Thyroid gland (tissue), 4 donors: Measurements from ENCODE around the gene RDM1. TPM values are rescaled to one million over a fixed set of nuclear protein-coding genes. Genes with fewer than 3 reads are reported as not detected.

Source experiments
- DNase-seq, 2 donors: peaks; one replicate each; pipeline ENCODE4 v3.0.0-alpha.2; 2019
- H3K27ac ChIP-seq, 3 donors: fragments of 200-600 bp; sonication (generic); 1 replicate in 2 of 3; 2 replicates in 1 of 3; pipeline ENCODE4 v1.5.1; 2016 to 2019; ENCODE audit warnings: mild to moderate bottlenecking in 1 of 3, moderate library complexity in 1 of 3
- H3K27me3 ChIP-seq: fragments of 200-600 bp; sonication (generic); one replicate; pipeline ENCODE4 v1.5.1; 2019
- H3K36me3 ChIP-seq, 2 donors: fragments of 200-600 bp; sonication (generic); one replicate each; pipeline ENCODE4 v1.5.1; 2016 to 2019
- H3K4me1 ChIP-seq, 2 donors: fragments of 200-600 bp; sonication (generic); one replicate each; pipeline ENCODE4 v1.5.1; 2017 to 2019
- H3K4me3 ChIP-seq, 3 donors: fragments of 200-600 bp; sonication (generic); replicated peaks in 1 of 3; 1 replicate in 2 of 3; 2 replicates in 1 of 3; pipeline ENCODE4 v1.5.1; 2016; ENCODE audit warnings: mild to moderate bottlenecking in 1 of 3
- H3K9me3 ChIP-seq: fragments of 200-600 bp; sonication (generic); one replicate; pipeline ENCODE4 v1.5.1; 2017
- CTCF ChIP-seq, 6 experiments: fragments of 200-600 bp in 3 of 6; fragments of 450-650 bp in 3 of 6; sonication (generic) in 3 of 6; IDR thresholded peaks; one replicate each; pipeline ENCODE4 v1.5.1; 2016 to 2019; ENCODE audit warnings: antibody characterized with exemption in 6 of 6, mild to moderate bottlenecking in 2 of 6, inconsistent platforms in 1 of 6, moderate library complexity in 1 of 6
- POLR2A ChIP-seq, 2 donors: fragments of 450-650 bp; IDR thresholded peaks; one replicate each; pipeline ENCODE4 v1.6.1; 2017; ENCODE audit warnings: antibody characterized with exemption in 2 of 2, mild to moderate bottlenecking in 2 of 2, moderate library complexity in 1 of 2
- WGBS, 2 donors: methylation state at CpG; one replicate each; pipeline ENCODE4 v1.1.5; 2017; 5-methylcytosine and 5-hydroxymethylcytosine counted together
- intact Hi-C: fragments of 100-400 bp; cut with DNase I; formaldehyde crosslinking; loops from one replicate; pipeline ENCODE4 v1.15.1; 2023
- total RNA-seq, 4 donors: library from RNA; depleted of rRNA; stranded (reverse); fragments of >200 nt; gene quantifications; one replicate each; pipeline ENCODE4 v1.2.3, GENCODE V29; 2016

The RDM1 gene
- total RNA-seq, 4 donors from 2014 or later: 0.93 TPM; not detected in 3

GRCh38 chr17:35963663-35964062 is 33.1 kb upstream of the RDM1 start:
- intact Hi-C loops: no loop called here
- TF ChIP-seq CTCF (IDR thresholded peaks at IDR 0.05): no peak
- TF ChIP-seq POLR2A (IDR thresholded peaks at IDR 0.05): no peak
- DNase-seq: no peak
- Histone ChIP-seq H3K9me3 (no peaks in the 10 kb centered on the region), H3K27me3 (no peaks in the 10 kb centered on the region), H3K4me3 (no peak overlapping the region), H3K4me1 (no peaks in the 10 kb centered on the region), H3K36me3 (no peaks in the 10 kb centered on the region), H3K27ac (no peak overlapping the region)
- WGBS, 2 donors: 79 to 85% methylated on average over 6 of the region's 6 CpGs

- intact Hi-C loops: no loop called here
- no peak overlapping the region for H3K27ac ChIP-seq
- no peaks in the 10 kb centered on the region for H3K9me3 ChIP-seq
- no peak for TF ChIP-seq POLR2A (IDR thresholded peaks at IDR 0.05)
- TF ChIP-seq CTCF (IDR thresholded peaks at IDR 0.05): no peak
- no peaks in the 10 kb centered on the region for H3K36me3 ChIP-seq
- H3K4me3 ChIP-seq: no peak overlapping the region
- no peaks in the 10 kb centered on the region for H3K4me1 ChIP-seq
- no peak for DNase-seq
- no peaks in the 10 kb centered on the region for H3K27me3 ChIP-seq
- 54% methylated on average over 6 to 7 of the region's 7 CpGs for WGBS, 2 donors
Observed at GRCh38 chr17:35953720-35954119, 23.1 kb upstream of the RDM1 start.

- Histone ChIP-seq H3K27ac (no peak overlapping the region), H3K36me3 (no peaks in the 10 kb centered on the region), H3K9me3 (no peaks in the 10 kb centered on the region), H3K27me3 (no peaks in the 10 kb centered on the region), H3K4me3 (no peak overlapping the region), H3K4me1 (no peaks in the 10 kb centered on the region)
- DNase-seq: no peak
- WGBS, 2 donors: 66 to 73% methylated on average over 3 of the region's 3 CpGs
- intact Hi-C loops: no loop called here
- TF ChIP-seq CTCF (IDR thresholded peaks at IDR 0.05): no peak
Observed at GRCh38 chr17:35949401-35949800, 18.8 kb upstream of the RDM1 start.

- H3K36me3 ChIP-seq: no peaks in the 10 kb centered on the region
- intact Hi-C loops: no loop called here
- H3K4me3 ChIP-seq: no peak overlapping the region
- H3K27me3 ChIP-seq: no peaks in the 10 kb centered on the region
- no peak for DNase-seq
- H3K27ac ChIP-seq: no peak overlapping the region
- 79 to 87% methylated on average over 7 of the region's 7 CpGs for WGBS, 2 donors
- TF ChIP-seq POLR2A (IDR thresholded peaks at IDR 0.05): no peak
- no peaks in the 10 kb centered on the region for H3K9me3 ChIP-seq
- H3K4me1 ChIP-seq: no peaks in the 10 kb centered on the region
Observed at GRCh38 chr17:35948092-35948491, 17.5 kb upstream of the RDM1 start.

GRCh38 chr17:35947156-35947585 is 16.6 kb upstream of the RDM1 start:
- H3K4me3 ChIP-seq: no peak overlapping the region
- no peaks in the 10 kb centered on the region for H3K27me3 ChIP-seq
- TF ChIP-seq POLR2A (IDR thresholded peaks at IDR 0.05) (no peak), CTCF (IDR thresholded peaks at IDR 0.05) (peak; percentile 47 to 87 (median 59))
- peak; percentile 26 to 28 for DNase-seq
- 29 to 36% methylated on average over 12 of the region's 12 CpGs for WGBS, 2 donors
- H3K36me3 ChIP-seq: no peaks in the 10 kb centered on the region
- no peaks in the 10 kb centered on the region for H3K9me3 ChIP-seq
- H3K27ac ChIP-seq: no peak overlapping the region
- no peaks in the 10 kb centered on the region for H3K4me1 ChIP-seq
- intact Hi-C loops: no loop called here

GRCh38 chr17:35944151-35944550 is 13.6 kb upstream of the RDM1 start:
- no peaks in the 10 kb centered on the region for H3K36me3 ChIP-seq
- 76 to 87% methylated on average over 4 of the region's 4 CpGs for WGBS, 2 donors
- H3K4me1 ChIP-seq: no peaks in the 10 kb centered on the region
- TF ChIP-seq POLR2A (IDR thresholded peaks at IDR 0.05): no peak
- no peak for TF ChIP-seq CTCF (IDR thresholded peaks at IDR 0.05)
- H3K27ac ChIP-seq: no peak overlapping the region
- no peaks in the 10 kb centered on the region for H3K9me3 ChIP-seq
- intact Hi-C loops: no loop called here
- no peak overlapping the region for H3K4me3 ChIP-seq
- DNase-seq: no peak
- H3K27me3 ChIP-seq: no peaks in the 10 kb centered on the region
